ENCODE results near the gene TADA3.

The TADA3 gene

DNA sequence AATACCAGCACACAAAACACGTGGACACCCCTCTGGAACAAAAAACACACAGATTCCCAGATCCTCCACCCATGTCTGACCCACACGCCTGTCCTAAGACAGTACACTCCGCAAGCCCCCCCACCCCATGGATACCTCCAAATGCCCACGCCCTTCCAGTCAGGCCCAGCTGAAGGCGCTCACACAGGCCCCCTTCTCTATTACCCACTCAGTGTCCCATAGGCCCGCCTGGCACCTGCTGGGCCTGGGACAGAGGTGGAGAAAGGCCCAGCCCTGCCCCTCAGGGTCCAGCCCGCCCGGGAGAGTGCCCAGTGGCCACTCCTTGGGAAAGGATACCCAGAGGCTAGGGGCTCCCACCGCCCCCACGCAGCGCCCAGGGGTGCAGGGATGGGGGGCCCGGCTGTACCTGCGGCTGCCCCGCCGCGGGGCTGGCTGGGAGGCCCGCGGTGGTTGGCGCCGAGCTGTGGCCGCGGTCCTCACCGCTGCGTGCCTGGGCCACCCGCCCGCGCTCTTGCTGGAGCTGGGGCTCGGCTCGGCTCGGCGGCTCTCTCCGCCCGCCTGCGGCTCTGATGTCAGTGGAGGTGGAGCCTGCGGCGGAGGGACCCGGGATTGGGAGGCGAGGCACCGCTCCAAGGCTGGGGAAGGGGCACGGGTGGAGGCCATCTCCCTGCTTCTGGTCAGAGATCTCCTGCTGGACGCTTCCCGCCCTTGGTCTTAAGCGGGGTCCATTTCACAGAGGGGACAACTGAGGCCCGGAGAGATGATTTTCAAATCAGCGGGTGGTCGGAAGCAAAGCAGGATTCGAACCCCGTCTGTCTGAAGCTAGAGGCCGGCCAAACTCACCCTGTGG lies 22.6 kb downstream of the TADA3 start, which contains the start of gene CAMK1:
TSS of gene CAMK1 (minus strand) at position 522 of the 850 bp plus-strand sequence. CDS start 2,198 bp downstream, outside the sequence.
- TF ChIP-seq, protein P1, sequence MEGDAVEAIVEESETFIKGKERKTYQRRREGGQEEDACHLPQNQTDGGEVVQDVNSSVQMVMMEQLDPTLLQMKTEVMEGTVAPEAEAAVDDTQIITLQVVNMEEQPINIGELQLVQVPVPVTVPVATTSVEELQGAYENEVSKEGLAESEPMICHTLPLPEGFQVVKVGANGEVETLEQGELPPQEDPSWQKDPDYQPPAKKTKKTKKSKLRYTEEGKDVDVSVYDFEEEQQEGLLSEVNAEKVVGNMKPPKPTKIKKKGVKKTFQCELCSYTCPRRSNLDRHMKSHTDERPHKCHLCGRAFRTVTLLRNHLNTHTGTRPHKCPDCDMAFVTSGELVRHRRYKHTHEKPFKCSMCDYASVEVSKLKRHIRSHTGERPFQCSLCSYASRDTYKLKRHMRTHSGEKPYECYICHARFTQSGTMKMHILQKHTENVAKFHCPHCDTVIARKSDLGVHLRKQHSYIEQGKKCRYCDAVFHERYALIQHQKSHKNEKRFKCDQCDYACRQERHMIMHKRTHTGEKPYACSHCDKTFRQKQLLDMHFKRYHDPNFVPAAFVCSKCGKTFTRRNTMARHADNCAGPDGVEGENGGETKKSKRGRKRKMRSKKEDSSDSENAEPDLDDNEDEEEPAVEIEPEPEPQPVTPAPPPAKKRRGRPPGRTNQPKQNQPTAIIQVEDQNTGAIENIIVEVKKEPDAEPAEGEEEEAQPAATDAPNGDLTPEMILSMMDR (IDR thresholded peaks at IDR 0.05; ENCODE audit: insufficient read depth, missing control alignments): no peak
- peak; percentile 73 for DNase-seq (ENCODE audit: insufficient read length, low spot score)

DNA sequence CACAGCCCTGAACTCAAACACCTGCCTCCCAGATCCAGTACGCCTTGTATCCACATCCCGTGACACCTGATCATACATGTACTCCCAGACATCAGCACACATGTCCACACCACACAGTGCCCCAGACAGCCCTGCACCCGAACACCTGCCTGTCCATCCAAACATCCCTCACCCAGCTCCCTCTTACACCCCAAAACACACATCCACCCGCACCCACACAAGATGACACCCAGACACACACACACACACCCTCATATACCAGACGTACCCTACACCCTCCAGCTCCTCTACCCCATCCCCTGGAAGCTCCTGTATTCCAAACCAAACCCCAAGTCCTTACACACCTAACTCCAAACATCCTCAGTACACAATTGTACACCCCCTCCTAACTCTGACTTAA lies 23.3 kb downstream of the TADA3 start:
- no peak for FAIRE-seq
- TF ChIP-seq, protein P1 (IDR thresholded peaks at IDR 0.05; ENCODE audit: insufficient read depth, missing control alignments): no peak

More for the DNA sequence above, 22.6 kb downstream of the TADA3 start, which contains the start of gene CAMK1:
- no peak for FAIRE-seq

DNA sequence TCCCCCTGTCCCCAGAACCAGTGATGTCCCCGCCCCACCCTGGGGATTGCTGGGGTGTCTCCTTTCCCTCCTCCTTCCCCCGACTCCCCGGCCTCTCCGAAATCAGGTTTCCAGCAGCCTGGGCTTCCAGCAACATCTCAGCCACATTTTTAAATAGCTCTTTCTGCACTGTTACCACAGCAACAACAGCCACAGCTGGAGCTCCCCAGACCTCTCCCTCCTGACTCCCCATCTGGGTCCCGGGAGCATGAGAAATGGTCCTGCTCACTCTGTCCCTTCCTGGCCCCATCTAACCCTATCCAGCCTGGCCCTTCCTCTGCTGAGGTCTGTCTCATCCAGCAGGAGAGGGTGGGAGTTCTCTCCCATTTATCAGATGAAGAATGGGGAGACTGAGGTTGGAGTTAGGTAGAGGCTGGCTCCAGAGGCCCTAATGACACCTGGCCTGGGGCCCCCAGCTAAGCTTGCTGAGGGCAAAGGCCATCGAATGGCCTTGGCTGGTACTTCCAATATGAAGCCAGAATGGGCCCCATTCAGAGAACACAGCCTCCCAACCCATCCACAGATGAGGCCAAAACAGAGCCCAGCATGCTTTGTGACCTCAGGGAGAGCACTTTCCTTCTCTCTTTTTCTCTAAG lies 24.0 kb downstream of the TADA3 start:
- TF ChIP-seq, protein P1 (IDR thresholded peaks at IDR 0.05; ENCODE audit: insufficient read depth, missing control alignments): no peak
- FAIRE-seq (no peak), DNase-seq (ENCODE audit: insufficient read length, low spot score) (no peak)

More for the DNA sequence above, 23.3 kb downstream of the TADA3 start:
- DNase-seq (ENCODE audit: insufficient read length, low spot score): no peak

- TF ChIP-seq, protein P1 (IDR thresholded peaks at IDR 0.05; ENCODE audit: insufficient read depth, missing control alignments): no peak
- no peak for FAIRE-seq
- DNase-seq (ENCODE audit: insufficient read length, low spot score): no peak
Observed at GRCh38 chr3:9767418-9767817, 24.9 kb downstream of the TADA3 start.

DNA sequence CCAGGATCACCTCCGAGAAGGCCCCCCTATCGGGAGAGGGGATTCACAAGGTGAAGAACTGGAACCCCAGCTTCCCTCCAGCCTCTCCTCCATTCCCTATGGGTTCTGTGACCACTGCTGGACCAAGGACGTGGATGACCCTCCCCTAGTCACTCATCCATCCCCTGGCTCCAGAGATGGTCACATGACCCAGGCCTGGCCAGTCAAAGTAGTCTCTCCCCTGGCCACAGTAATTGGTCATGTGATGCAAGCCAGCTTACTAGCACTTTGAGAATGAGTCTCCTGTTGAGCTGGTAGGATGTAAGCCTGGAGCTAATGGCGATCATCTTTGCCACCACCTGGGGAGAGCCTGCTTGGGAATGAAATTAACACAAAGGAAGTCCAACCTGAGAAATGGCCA lies 26.4 kb downstream of the TADA3 start:
- DNase-seq (ENCODE audit: insufficient read length, low spot score): no peak
- TF ChIP-seq, protein P1 (IDR thresholded peaks at IDR 0.05; ENCODE audit: insufficient read depth, missing control alignments): no peak

DNA sequence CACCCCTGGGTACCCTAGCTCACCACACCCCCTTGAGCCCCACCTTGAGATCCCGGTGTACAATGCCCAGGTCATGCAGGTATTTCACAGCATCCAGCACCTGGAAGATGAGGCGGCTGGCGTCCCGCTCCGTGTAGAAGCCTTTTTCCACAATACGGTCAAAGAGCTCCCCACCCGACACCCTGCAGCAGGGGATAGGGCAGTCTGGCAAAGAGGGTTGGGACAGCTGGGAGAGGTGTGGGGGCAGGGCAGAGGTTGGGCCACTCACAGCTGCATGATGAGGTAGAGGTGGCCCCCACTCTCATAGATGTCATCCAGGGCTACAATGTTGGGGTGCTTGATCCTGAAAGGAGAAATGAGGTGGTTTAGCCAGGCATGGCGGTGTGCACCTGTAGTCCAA lies 29.4 kb downstream of the TADA3 start:
- DNase-seq (ENCODE audit: insufficient read length, low spot score) (no peak), FAIRE-seq (no peak)
- TF ChIP-seq, protein P1 (IDR thresholded peaks at IDR 0.05; ENCODE audit: insufficient read depth, missing control alignments): no peak

More for the DNA sequence above, 26.4 kb downstream of the TADA3 start:
- no peak for FAIRE-seq

Measured in D721Med (cell line).